Measurements from ENCODE around the gene PRSS37.
"Not testable (repeated sequence)": the region's sequence is repeated elsewhere in the genome, so short reads cannot be mapped to it uniquely, and the experiment has no call there.

PRSS37 gene

DNA sequence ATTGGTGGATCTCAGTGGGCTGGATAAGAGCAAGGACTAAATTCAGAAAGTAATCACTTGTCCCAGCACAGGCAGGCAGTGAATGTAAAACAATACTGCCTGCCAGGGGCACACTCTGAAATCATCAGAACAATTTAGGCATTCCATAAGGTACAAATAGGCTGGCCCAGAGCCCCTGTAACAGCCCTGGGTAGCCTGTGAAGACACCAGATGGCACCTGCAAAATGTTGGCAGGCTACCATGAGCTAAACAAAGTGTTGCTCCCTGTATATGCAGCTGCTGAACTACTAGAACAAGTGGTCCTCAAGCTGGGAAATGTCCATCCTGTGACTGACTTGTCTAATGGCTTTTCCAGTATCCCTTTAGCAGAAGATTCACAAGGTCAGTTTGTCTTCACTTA, 3.0 kb upstream of the PRSS37 start:
- TF ChIP-seq CTCF (IDR thresholded peaks at IDR 0.05; ENCODE audit: low read depth, low read length, missing control alignments): no peak
- DNase-seq (ENCODE audit: low read depth): no peak
- no peak overlapping the region for H3K4me3 ChIP-seq (ENCODE audit: low read depth, low read length)

DNA sequence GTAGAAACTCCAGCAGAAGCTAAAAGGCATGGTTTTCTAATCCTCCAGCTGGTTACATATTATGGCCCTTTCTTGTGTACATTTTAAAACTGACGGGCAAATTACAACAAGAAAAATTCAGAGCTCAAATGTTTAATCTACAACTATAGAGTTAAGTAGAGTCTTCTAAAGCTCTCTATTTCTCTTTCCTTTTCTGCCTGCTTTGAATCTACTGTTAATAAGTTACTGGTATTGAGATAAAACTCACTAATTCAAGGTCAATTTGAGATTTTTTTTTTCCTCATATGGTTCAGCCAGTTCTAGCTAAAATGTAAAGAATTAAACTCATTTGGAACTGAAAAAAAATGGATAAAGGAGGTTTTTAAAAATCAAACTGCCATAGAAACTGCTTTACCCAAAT, 1.6 kb upstream of the PRSS37 start:
- no peak for TF ChIP-seq CTCF (IDR thresholded peaks at IDR 0.05; ENCODE audit: low read depth, low read length, missing control alignments)
- DNase-seq (ENCODE audit: low read depth): no peak
- H3K4me3 ChIP-seq (ENCODE audit: low read depth, low read length): no peak overlapping the region

GRCh38 chr7:141840708-141841107, 577 bp downstream of the PRSS37 start:
- no peak overlapping the region for H3K4me3 ChIP-seq (ENCODE audit: low read depth, low read length)
- DNase-seq (ENCODE audit: low read depth): no peak
- TF ChIP-seq CTCF (IDR thresholded peaks at IDR 0.05; ENCODE audit: low read depth, low read length, missing control alignments): no peak

- no peak for DNase-seq (ENCODE audit: low read depth)
- TF ChIP-seq CTCF (IDR thresholded peaks at IDR 0.05; ENCODE audit: low read depth, low read length, missing control alignments): no peak
- no peak overlapping the region for H3K4me3 ChIP-seq (ENCODE audit: low read depth, low read length)
Measured at GRCh38 chr7:141839256-141839655, 2.0 kb downstream of the PRSS37 start.

DNA sequence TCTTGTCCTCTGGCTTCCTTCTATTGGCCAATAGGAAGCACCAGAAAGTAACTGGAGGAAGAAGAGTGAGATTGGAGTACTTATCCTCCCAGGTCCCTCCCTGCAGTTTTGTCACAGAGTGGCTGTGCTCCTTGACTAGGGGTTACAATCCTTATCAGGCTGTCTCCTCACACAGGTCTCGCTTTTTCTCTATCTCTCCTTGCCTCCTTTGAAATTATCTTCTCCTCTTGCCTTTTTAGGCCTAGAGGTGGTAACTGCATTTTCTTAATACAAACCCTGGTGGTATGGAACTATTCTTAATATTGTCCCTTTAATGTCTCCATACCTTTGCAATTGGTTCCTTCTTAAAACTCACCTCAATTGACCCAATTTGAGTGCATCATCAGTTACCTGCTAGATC, 2.7 kb downstream of the PRSS37 start:
- no peak for TF ChIP-seq CTCF (IDR thresholded peaks at IDR 0.05; ENCODE audit: low read depth, low read length, missing control alignments)
- H3K4me3 ChIP-seq (ENCODE audit: low read depth, low read length): no peak overlapping the region
- DNase-seq (ENCODE audit: low read depth): no peak

GRCh38 chr7:141837683-141838082, 3.6 kb downstream of the PRSS37 start:
- H3K4me3 ChIP-seq (ENCODE audit: low read depth, low read length): no peak overlapping the region
- DNase-seq (ENCODE audit: low read depth): no peak
- no peak for TF ChIP-seq CTCF (IDR thresholded peaks at IDR 0.05; ENCODE audit: low read depth, low read length, missing control alignments)

DNA sequence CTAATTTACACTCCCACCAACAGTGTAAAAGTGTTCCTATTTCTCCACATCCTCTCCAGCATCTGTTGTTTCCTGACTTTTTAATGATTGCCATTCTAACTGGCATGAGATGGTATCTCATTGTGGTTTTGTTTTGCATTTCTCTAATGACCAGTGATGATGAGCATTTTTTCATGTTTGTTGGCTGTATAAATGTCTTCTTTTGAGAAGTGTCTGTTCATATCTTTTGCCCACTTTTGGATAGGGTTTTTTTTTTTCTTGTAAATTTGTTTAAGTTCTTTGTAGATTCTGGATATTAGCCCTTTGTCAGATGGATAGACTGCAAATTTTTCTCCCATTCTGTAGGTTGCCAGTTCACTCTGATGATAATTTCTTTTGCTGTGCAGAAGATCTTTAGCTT, 18.9 kb downstream of the PRSS37 start:
- DNase-seq (ENCODE audit: low read depth); H3K4me3 ChIP-seq (ENCODE audit: low read depth, low read length): not testable (repeated sequence)

DNA sequence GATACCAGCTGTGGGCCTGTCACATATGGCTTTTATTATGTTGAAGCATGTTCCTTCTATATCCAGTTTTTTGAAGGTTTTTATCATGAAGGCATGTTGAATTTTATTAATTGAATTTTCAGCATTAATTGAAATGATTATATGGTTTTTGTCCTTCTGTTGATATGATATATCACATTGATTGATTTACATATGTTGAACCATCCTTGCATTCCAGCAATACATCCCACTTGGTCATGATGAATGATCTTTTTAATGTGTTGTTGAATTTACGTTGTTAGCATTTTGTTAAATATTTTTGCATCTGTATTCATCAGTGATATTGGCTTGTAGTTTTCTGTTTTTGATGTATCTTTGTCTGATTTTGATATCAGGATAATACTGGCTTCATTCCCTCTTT, 21.2 kb downstream of the PRSS37 start:
- TF ChIP-seq CTCF (IDR thresholded peaks at IDR 0.05; ENCODE audit: low read depth, low read length, missing control alignments): no peak
- no peak overlapping the region for H3K4me3 ChIP-seq (ENCODE audit: low read depth, low read length)
- no peak for DNase-seq (ENCODE audit: low read depth)
